Nephron progenitor cell (in vitro differentiated cells): ENCODE data around the gene HIBCH.

Experiments
- DNase-seq: peaks from one replicate; pipeline ENCODE4 v3.0.0; 2021
- H3K27ac Mint-ChIP-seq: 2 replicates; pipeline ENCODE4 v1.8.0; 2021; ENCODE audit warnings: mild to moderate bottlenecking, moderate library complexity, mixed read lengths
- H3K27me3 Mint-ChIP-seq: 2 replicates; pipeline ENCODE4 v1.8.0; 2021; ENCODE audit warnings: mild to moderate bottlenecking, low read depth, mixed read lengths; ENCODE audit not compliant: poor library complexity
- H3K36me3 Mint-ChIP-seq: 2 replicates; pipeline ENCODE4 v1.8.0; 2021; ENCODE audit warnings: low read depth, mixed read lengths
- H3K4me1 Mint-ChIP-seq: 2 replicates; pipeline ENCODE4 v1.8.0; 2021; ENCODE audit warnings: mixed read lengths
- H3K4me3 Mint-ChIP-seq: 2 replicates; pipeline ENCODE4 v1.8.0; 2021; ENCODE audit warnings: mild to moderate bottlenecking, moderate library complexity, mixed read lengths
- H3K9me3 Mint-ChIP-seq: 2 replicates; pipeline ENCODE4 v1.8.0; 2021; ENCODE audit warnings: mild to moderate bottlenecking, moderate library complexity, mixed read lengths
- TF ChIP-seq, protein P1 (sequence below): fragments of 200-600 bp; sonication (generic); IDR thresholded peaks from 2 replicates; pipeline ENCODE4 v1.5.0; 2021; ENCODE audit warnings: antibody characterized with exemption

Gene HIBCH

DNA sequence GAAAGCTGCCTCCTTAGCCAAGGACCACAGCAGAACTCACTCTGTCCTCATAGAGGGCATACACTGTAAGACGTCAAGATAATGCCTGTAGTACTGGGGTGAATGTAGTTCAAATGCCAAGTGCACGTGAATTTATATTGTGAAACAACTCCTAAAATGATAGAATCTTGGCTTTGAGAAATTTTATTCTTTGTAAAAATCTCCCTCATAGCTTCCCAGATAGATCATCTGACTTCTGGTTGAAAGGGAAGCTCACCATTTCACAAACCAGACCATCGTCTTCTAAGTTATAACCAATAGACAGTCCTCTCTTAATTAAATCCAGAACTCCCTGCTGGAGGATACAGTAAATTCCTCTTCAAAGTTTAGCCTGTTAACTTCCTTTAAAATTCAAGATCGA lies 146.2 kb downstream of the HIBCH start:
- H3K4me1 Mint-ChIP-seq = peaks cover 15% of the 10 kb centered on the region
- peaks cover 5% of the 10 kb centered on the region for H3K36me3 Mint-ChIP-seq
- TF ChIP-seq, protein P1, sequence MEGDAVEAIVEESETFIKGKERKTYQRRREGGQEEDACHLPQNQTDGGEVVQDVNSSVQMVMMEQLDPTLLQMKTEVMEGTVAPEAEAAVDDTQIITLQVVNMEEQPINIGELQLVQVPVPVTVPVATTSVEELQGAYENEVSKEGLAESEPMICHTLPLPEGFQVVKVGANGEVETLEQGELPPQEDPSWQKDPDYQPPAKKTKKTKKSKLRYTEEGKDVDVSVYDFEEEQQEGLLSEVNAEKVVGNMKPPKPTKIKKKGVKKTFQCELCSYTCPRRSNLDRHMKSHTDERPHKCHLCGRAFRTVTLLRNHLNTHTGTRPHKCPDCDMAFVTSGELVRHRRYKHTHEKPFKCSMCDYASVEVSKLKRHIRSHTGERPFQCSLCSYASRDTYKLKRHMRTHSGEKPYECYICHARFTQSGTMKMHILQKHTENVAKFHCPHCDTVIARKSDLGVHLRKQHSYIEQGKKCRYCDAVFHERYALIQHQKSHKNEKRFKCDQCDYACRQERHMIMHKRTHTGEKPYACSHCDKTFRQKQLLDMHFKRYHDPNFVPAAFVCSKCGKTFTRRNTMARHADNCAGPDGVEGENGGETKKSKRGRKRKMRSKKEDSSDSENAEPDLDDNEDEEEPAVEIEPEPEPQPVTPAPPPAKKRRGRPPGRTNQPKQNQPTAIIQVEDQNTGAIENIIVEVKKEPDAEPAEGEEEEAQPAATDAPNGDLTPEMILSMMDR = no peak
- H3K9me3 Mint-ChIP-seq = peaks cover 17% of the 10 kb centered on the region
- H3K27me3 Mint-ChIP-seq = peaks cover 3% of the 10 kb centered on the region
- H3K4me3 Mint-ChIP-seq = no peak overlapping the region
- H3K27ac Mint-ChIP-seq = no peak overlapping the region
- DNase-seq = no peak

DNA sequence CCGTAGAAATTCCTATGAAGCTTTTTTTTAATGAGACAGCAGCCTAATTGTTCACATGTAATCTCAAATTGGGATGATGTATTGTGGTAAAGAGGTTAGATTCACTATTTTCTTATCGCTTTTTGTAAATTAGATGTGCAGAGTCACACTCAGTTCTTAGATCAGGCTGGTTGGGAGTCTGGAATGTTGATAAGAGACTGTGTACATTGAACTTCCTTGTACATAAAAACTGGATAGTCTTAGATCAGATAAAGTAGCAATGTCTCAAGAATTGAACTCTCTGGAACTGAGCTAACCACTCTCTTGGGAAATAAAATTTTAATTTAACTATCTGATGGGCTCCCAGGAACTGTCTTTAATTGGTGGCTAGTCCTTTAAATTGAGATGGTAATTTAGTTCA lies 149.0 kb downstream of the HIBCH start:
- TF ChIP-seq, protein P1 = no peak

DNA sequence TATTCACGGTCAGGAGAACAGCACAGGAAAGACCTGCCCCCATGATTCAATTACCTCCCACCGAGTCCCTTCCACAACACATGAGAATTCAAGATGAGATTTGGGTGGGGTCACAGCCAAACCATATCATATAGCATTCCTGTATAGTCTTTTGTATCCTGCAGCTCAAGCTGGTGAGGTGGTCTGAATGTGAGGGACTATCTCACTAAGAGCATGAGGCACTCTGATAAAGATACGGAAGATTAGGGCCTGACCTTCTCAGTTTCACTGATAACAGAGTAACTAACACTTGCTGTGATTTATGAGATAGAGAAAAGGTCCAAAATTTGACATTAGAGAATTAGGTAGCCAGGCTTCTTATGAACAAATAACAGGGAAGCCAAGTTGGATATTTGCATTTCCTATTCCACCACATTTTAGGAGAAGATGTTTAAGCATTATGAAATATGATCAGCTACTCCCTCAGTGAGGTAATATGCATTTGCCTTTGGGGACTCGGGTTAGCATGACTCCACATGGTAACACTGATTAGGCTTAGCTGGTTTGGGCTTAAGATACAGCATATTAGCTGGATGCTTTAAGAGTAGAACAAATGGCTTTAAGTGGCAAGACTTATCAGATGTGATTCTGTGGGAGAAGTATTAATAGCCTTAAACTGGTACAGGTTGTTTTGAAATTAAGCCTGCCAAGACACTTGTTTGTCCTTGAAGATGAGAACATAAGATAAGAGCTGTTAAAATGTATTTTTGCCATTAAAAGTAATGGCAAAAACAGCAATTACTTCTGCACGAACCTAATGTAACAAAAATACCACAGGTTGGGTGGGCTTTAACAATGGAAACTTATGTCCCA lies 150.2 kb downstream of the HIBCH start:
- peaks cover 8% of the 10 kb centered on the region for H3K4me1 Mint-ChIP-seq

More for the DNA sequence above, 149.0 kb downstream of the HIBCH start:
- DNase-seq = no peak
- H3K4me1 Mint-ChIP-seq = peaks cover 8% of the 10 kb centered on the region
- no peak overlapping the region for H3K4me3 Mint-ChIP-seq
- no peak overlapping the region for H3K27ac Mint-ChIP-seq
- no peaks in the 10 kb centered on the region for H3K27me3 Mint-ChIP-seq
- H3K36me3 Mint-ChIP-seq = peaks cover 16% of the 10 kb centered on the region
- peaks cover 37% of the 10 kb centered on the region for H3K9me3 Mint-ChIP-seq

DNA sequence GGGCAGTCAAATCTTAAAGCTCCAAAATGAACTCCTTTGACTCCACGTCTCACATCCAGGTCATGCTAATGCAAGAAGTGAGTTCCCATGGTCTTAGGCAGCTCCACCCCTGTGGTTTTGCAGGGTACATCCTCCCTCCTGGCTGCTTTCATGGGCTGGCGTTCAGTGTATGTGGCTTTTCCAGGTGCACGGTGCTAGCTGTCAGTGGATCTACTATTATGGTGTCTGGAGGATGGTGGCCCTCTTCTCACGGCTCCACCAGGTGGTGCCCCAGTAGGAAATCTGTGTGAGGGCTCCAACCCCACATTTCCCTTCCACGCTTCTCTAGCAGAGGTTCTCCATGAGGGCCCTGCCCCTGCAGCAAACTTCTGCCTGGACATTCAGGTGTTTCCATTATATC lies 151.9 kb downstream of the HIBCH start:
- H3K4me1 Mint-ChIP-seq = peaks cover 8% of the 10 kb centered on the region
- H3K27ac Mint-ChIP-seq = no peak overlapping the region
- H3K4me3 Mint-ChIP-seq = no peak overlapping the region
- H3K36me3 Mint-ChIP-seq = peaks cover 16% of the 10 kb centered on the region
- no peak for DNase-seq
- H3K9me3 Mint-ChIP-seq = peaks cover 37% of the 10 kb centered on the region
- TF ChIP-seq, protein P1 = no peak
- H3K27me3 Mint-ChIP-seq = no peaks in the 10 kb centered on the region

More for the DNA sequence above, 150.2 kb downstream of the HIBCH start:
- Mint-ChIP-seq H3K4me3 (no peak overlapping the region), H3K36me3 (peaks cover 16% of the 10 kb centered on the region), H3K9me3 (peaks cover 43% of the 10 kb centered on the region), H3K27me3 (no peaks in the 10 kb centered on the region), H3K27ac (no peak overlapping the region)
- no peak for DNase-seq
- TF ChIP-seq, protein P1 = no peak

DNA sequence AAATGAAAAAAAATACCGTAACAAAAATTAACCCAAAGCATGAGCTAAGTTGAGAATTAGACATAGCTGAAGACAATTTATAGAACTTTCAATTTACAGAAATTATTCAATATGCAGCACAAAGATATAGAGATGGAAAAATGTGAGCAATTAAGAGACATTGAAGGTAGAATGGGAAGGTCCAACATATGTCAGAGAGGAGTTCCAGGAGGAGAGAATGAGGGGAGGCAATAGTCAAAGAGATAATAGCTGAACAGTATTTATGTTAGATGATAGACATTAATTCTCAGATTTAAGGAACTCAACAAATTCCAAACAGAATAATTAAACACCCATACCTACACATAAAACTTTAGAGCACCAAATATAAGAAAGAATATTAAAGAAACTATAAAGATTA lies 154.1 kb downstream of the HIBCH start:
- TF ChIP-seq, protein P1 = no peak
- DNase-seq = no peak
- peaks cover 8% of the 10 kb centered on the region for H3K4me1 Mint-ChIP-seq
- H3K36me3 Mint-ChIP-seq = peaks cover 16% of the 10 kb centered on the region
- H3K27ac Mint-ChIP-seq = no peak overlapping the region
- no peak overlapping the region for H3K4me3 Mint-ChIP-seq
- no peaks in the 10 kb centered on the region for H3K27me3 Mint-ChIP-seq
- H3K9me3 Mint-ChIP-seq = peaks cover 37% of the 10 kb centered on the region

DNA sequence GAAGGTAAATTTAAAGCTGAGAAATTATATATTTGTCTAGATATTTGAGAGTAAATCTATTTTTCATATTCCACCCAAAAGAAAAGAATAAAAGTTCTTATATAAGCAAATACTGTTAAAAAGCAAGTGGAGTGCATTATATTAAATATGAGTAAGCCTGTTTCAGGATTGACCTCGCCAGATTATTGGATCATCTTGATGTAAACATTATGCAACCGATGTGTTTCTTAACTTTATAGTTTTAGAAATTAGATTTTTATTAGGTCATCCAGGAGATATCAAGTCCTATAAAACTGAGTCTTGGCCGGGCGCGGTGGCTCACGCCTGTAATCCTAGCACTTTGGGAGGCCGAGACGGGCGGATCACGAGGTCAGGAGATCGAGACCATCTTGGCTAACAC lies 156.8 kb downstream of the HIBCH start:
- Mint-ChIP-seq H3K4me1 (peaks cover 11% of the 10 kb centered on the region), H3K9me3 (peaks cover 21% of the 10 kb centered on the region), H3K27ac (no peak overlapping the region), H3K36me3 (peaks cover 9% of the 10 kb centered on the region), H3K4me3 (no peak overlapping the region), H3K27me3 (no peaks in the 10 kb centered on the region)
- TF ChIP-seq, protein P1 = no peak
- DNase-seq = no peak
